ENCODE measurements around the gene METTL1.

Gene METTL1

DNA sequence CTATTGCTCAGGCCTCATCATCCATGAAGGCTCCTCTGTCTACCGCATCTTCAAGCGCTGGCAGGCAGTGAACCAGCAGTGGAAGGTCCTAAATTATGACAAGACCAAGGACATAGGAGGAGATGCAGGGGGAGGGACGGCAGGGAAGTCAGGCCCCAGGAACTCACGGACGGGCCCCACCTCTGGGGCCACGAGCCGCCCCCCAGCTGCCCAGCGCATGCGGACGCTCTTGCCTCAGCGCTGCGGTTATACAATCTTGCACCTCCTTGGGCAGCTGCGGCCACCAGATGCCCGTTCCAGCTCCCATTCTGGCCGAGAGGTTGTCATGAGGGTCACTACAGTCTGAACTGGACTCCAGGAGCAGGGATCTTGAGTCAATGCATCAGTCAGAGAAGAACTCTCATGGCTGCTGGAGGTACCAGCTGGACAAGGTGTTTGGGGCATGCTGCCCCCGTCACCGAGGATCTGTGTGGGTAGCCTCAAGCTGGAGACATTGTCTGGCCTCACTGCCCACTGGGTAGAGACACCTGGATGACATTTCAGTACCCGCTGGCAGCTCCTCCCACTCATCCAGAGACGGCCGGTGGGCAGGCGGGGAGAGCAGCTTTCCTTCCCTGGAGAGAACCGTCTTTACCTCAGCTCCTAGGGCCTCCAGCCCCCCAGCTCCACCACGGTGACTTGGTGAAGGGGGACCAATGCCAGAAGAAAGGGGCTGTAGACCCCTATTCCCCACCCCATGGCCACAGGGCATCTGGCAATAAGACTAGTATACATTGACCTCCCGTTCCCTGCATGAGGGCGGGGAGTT is 13.1 kb downstream of the METTL1 start:
- Mint-ChIP-seq H3K27me3 (peaks cover 16% of the 10 kb centered on the region), H3K4me3 (no peak overlapping the region), H3K36me3 (ENCODE audit: low read depth) (peaks cover 32% of the 10 kb centered on the region), H3K27ac (no peak overlapping the region), H3K4me1 (ENCODE audit: low read depth) (peaks cover 52% of the 10 kb centered on the region), H3K9me3 (no peaks in the 10 kb centered on the region)
- intact Hi-C loops (cut with micrococcal nuclease) = no loop called here

DNA sequence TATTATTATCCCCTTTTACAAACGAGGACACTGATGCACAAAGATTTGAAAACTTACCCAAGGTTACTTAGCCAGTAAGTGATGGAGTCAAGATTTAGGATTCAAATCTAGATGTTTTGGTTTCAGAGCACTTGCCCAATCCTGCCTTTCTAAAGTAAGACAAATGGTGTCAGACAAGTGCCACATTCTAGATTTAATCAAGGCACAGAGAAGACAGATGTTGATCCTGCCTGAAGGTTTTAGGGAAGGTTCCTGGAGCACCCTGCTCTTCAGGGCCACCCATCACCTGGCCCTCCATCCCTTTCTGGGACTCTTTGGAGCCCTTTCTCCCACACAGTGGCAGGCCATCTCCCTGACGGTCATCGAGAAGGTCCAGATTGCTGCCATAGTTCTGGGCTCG is 14.1 kb downstream of the METTL1 start:
- Mint-ChIP-seq H3K27ac (no peak overlapping the region), H3K27me3 (peaks cover 7% of the 10 kb centered on the region), H3K4me1 (ENCODE audit: low read depth) (peaks cover 62% of the 10 kb centered on the region), H3K4me3 (no peak overlapping the region), H3K9me3 (no peaks in the 10 kb centered on the region), H3K36me3 (ENCODE audit: low read depth) (peaks cover 32% of the 10 kb centered on the region)
- intact Hi-C loops (cut with micrococcal nuclease) = loop anchor here (2.0 kb wide), 1 partner anchor 15 kb away; the partner anchor contains the start of genes EEF1AKMT3 and METTL1

DNA sequence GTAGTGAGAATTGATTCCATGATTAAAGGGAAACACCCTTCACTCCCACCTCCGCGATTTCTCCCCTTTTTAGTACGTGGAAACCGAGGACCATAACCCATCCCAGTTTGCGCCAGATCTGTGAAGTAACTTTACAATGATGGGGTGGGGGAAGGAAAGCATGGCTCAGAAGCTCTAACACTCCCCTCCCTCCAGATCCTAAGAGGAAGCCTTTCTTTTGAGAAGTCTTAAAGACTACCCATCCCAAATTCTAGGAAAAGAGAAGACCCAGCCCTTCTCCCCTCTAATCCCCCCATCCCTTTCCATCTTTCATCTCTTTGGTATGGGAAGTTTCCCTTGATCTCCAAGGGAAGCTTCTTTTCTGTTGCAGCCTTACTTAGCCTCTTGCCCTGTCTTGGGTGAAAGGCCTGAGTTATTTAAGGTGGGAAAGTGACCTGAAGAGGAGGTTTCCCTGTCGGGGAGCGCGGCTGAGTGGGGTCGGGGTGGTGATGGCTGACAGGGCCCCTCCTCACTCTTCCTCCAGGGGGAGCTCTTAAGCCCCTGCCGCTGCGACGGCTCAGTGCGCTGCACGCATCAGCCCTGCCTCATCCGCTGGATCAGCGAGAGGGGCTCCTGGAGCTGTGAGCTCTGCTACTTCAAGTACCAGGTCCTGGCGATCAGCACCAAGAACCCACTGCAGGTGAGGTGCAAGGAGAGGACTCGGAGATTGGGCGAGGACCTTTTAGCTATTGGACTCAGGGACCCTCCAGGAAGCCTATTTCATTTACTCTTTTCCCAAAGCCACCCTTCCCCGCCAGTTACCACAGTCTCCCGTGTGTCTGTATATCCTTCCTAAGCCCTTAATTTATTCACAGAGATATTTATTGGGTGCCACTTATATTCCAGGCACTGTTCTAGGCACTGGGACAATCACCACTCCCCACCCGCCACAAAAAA is 15.2 kb downstream of the METTL1 start:
- Mint-ChIP-seq H3K9me3 (no peaks in the 10 kb centered on the region), H3K4me1 (ENCODE audit: low read depth) (peaks cover 70% of the 10 kb centered on the region), H3K4me3 (peak overlapping the region; percentile 78), H3K27me3 (peaks cover 7% of the 10 kb centered on the region), H3K27ac (peak overlapping the region; percentile 84), H3K36me3 (ENCODE audit: low read depth) (peaks cover 37% of the 10 kb centered on the region)
- intact Hi-C loops (cut with micrococcal nuclease) = loop anchor here (2.0 kb wide), 1 partner anchor 16 kb away; the partner anchor contains the start of genes EEF1AKMT3 and METTL1

DNA sequence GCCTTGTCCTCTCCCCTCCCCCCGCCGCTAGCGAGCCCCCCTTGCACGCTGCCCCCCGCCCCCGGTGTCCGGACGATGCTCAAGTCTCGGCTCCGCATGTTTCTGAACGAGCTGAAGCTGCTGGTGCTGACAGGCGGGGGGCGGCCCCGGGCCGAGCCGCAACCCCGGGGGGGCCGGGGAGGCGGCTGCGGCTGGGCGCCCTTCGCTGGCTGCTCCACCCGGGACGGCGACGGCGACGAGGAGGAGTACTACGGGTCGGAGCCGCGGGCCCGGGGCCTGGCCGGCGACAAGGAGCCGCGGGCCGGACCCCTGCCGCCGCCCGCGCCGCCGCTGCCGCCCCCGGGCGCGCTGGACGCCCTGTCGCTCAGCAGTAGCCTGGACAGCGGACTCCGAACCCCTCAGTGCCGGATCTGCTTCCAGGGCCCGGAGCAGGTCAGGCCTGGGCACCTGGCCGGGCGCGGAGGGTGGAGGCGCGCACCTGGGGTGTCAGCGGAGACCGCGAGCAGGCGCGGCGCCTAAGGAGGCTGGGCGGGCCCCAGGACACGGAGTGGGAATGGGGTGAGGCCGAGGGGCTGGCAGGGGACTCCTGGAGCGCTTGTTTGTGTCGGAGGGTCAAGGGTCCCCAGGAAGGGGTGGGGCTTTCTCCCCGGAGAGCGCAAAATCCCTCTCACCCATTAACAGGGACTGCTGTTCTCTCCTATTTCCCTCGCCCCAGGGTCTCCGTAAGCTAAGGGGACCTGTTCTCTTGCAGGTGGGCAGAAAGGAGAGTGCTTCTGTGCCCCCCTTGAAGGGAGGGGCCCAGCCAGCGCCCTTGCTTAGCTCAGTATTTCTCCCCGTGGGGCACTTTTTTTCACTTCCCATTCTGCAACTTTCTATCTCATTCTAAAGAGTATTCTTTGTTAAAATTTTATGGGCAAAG is 16.2 kb downstream of the METTL1 start:
- intact Hi-C loops (cut with micrococcal nuclease) = loop anchor here (2.0 kb wide), 1 partner anchor 17 kb away; the partner anchor contains the start of genes EEF1AKMT3 and METTL1

DNA sequence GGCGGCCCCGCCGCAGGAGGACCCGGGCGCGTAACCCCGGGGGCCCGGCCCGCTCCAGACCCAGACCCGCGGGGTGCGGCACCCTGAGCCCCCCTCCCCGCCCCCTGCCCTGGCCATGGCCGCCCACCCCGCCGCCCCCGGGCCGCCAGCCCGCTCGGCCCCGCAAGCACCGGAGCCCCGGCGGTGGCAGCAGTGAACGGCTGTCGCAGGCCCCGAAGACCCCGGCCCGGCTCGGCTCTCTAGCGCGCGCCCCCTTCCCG is 16.8 kb downstream of the METTL1 start:
- peaks cover 74% of the 10 kb centered on the region for H3K4me1 Mint-ChIP-seq (ENCODE audit: low read depth)
- H3K36me3 Mint-ChIP-seq (ENCODE audit: low read depth) = peaks cover 52% of the 10 kb centered on the region
- H3K27ac Mint-ChIP-seq = no peak overlapping the region
- H3K4me3 Mint-ChIP-seq = peak overlapping the region; percentile 78
- intact Hi-C loops (cut with micrococcal nuclease) = no loop called here
- no peaks in the 10 kb centered on the region for H3K9me3 Mint-ChIP-seq
- H3K27me3 Mint-ChIP-seq = peaks cover 7% of the 10 kb centered on the region

More for the DNA sequence above, 16.2 kb downstream of the METTL1 start:
- Mint-ChIP-seq H3K4me1 (ENCODE audit: low read depth) (peaks cover 74% of the 10 kb centered on the region), H3K36me3 (ENCODE audit: low read depth) (peaks cover 47% of the 10 kb centered on the region), H3K9me3 (no peaks in the 10 kb centered on the region), H3K27ac (peak overlapping the region; percentile 84), H3K4me3 (peak overlapping the region; percentile 78), H3K27me3 (peaks cover 7% of the 10 kb centered on the region)

DNA sequence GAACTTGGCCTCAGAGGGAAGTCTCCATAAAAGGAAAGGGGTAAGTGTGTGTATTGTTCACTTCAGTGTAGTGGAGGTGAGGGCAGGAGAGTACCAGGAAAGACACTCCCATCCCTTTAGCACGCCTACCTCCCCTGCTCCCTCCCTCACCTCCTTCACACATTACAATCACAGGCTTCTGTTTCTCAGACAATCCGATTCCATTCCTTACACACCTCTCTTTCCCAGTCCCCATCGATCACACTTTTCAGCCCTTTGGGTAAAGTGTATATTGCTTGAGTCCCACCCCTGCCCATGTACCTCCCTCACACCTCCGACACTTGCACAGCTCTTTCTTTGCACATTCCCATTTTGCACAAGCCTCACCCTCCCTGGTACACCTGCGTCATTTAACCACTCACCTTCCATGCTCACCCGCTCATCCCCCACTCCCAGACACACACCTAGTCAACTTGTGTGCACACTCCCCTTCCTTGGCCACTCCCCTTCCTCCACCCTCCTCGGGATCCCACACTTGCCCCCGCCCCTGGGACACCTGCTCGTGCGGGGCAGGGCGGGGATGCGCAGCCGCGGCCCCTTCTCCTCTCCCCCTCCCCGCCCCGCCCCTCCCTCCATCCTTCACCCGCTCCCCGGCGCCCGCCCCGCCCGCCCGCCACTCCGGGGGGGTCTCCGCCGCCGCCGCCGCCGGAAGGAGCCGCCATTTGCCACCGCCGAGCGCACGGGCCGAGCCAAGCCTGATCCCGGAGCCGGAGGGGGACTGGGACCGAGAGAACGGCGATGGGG is 17.3 kb downstream of the METTL1 start, which contains the start of gene MARCHF9:
Gene MARCHF9 (plus strand): TSS at position 693 of the 783 bp plus-strand sequence. CDS start 426 bp downstream, outside the sequence.
- Mint-ChIP-seq H3K36me3 (ENCODE audit: low read depth) (peaks cover 53% of the 10 kb centered on the region), H3K27me3 (peaks cover 7% of the 10 kb centered on the region), H3K4me1 (ENCODE audit: low read depth) (peaks cover 69% of the 10 kb centered on the region), H3K9me3 (no peaks in the 10 kb centered on the region), H3K4me3 (peak within 1 kb of the TSS; percentile 78), H3K27ac (peak within 1 kb of the TSS; percentile 84)
- intact Hi-C loops (cut with micrococcal nuclease) = loop anchor here (5.0 kb wide), 1 partner anchor 207 kb away; the partner anchor contains the start of gene DCTN2

DNA sequence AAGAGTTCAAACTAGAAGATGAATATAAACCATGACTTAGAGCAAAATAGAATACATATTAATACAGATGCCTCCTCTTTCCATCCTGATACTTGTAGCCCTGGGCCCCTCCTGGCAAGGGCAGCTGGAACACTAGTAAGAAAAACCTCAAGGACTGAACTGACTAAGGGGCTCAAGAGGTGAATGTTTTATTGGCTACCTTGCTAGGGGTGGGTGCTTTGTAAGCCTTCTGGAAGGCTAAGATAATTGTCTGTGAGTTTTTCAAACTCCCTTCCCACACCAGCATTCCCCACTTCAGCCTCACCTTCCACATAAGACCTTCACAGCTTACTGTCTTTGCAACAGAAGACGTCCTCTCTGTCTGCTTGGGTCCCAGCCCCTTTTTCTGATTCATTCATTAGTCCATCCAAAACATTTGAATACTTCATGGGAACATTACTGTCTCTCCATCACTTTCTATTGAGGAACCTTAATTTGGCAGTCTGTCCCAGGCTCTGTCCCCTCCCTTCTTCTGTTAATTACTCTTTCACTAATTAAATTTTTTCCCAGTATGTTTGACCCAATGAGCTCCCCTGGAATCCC is 18.1 kb downstream of the METTL1 start:
- peak overlapping the region; percentile 74 for H3K4me3 Mint-ChIP-seq
- H3K27ac Mint-ChIP-seq = peak overlapping the region; percentile 83
- peaks cover 7% of the 10 kb centered on the region for H3K27me3 Mint-ChIP-seq
- H3K36me3 Mint-ChIP-seq (ENCODE audit: low read depth) = peaks cover 53% of the 10 kb centered on the region
- H3K4me1 Mint-ChIP-seq (ENCODE audit: low read depth) = peaks cover 69% of the 10 kb centered on the region
- H3K9me3 Mint-ChIP-seq = no peaks in the 10 kb centered on the region
- intact Hi-C loops (cut with micrococcal nuclease) = loop anchor here (2.0 to 5.0 kb wide), 2 partner anchors 61 to 207 kb away; partner anchors contain the start of gene DCTN2

DNA sequence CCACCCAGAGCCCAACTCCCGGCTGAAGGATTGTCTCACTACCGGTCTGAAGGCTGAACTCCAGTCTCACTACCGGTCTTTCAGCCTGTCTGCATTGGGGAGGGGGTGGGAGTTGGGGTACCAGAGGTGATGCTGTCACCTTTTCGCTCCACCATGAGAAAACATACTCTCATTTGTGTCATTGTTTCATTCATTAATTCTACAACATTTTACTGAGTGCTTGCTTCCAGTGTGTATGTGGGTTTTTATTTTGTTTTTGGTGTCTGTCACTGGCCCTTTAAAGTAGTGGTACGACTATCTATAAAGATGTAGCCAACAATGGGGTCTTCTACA is 19.3 kb downstream of the METTL1 start:
- Mint-ChIP-seq H3K27me3 (peaks cover 7% of the 10 kb centered on the region), H3K4me1 (ENCODE audit: low read depth) (peaks cover 63% of the 10 kb centered on the region), H3K27ac (peak overlapping the region; percentile 83), H3K9me3 (no peaks in the 10 kb centered on the region), H3K36me3 (ENCODE audit: low read depth) (peaks cover 53% of the 10 kb centered on the region), H3K4me3 (peak overlapping the region; percentile 81)
- intact Hi-C loops (cut with micrococcal nuclease) = loop anchor here (2.0 to 5.0 kb wide), 2 partner anchors 60 to 205 kb away; partner anchors contain the start of gene DCTN2

DNA sequence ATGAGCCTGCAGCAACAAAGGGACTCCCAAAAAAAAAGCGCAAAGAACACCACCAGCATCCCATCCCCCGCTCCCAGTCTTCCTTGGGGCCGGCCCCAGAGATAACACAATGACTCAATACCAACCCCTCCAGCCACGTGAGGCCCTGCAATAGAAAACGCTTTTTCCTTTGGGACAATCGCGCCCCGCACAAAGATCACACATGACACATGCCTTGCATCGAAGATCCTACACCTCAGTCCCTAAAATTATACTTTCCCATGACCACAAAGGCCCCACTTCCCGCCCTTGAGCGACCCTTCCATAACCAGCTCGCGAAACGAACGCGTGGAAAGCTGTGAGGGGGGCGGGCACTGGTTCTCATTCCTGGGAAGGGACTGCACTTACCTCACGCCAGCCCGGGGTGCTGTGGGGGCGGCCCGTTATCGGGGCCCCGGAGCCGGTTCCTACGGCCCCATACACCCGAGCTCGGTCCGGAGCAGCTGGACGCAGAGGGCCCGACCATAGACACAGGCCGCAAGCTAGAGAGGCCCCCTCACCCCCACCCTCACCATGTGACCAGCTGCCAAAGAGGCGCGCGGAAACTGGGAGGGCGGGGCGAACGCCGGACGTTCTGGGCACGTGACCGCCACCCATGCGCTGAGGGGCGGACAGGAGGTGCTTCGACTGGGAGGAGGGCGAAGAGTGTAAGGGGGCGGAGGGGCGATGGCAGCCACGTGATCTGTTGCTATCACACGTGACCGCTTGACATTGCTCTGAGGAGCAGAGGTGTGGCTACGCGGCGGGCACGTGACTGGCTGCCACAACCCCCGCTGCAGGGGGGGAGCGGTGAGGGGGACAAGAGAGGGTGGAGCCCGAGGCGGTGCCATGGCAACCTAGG is 19.9 kb downstream of the METTL1 start, which contains the start of gene CDK4:
Gene CDK4 (minus strand): TSS at position 523 of the 880 bp plus-strand sequence. CDS start 593 bp downstream, outside the sequence.
- Mint-ChIP-seq H3K36me3 (ENCODE audit: low read depth) (peaks cover 55% of the 10 kb centered on the region), H3K27ac (peak within 1 kb of the TSS; percentile 83), H3K4me3 (peak within 1 kb of the TSS; percentile 81), H3K9me3 (no peaks in the 10 kb centered on the region), H3K4me1 (ENCODE audit: low read depth) (peaks cover 64% of the 10 kb centered on the region), H3K27me3 (peaks cover 7% of the 10 kb centered on the region)
- intact Hi-C loops (cut with micrococcal nuclease) = loop anchor here (2.0 to 5.0 kb wide), 2 partner anchors 59 to 205 kb away; partner anchors contain the start of gene DCTN2

DNA sequence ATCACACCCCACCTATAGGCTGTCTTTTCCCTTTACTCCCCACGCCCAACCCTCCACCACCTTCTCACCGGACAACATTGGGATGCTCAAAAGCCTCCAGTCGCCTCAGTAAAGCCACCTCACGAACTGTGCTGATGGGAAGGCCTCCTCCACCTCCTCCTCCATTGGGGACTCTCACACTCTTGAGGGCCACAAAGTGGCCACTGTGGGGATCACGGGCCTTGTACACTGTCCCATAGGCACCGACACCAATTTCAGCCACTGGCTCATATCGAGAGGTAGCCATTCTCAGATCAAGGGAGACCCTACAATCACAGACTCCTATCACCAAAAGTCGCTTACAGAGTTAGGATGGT is 20.5 kb downstream of the METTL1 start:
- Mint-ChIP-seq H3K9me3 (no peaks in the 10 kb centered on the region), H3K4me3 (peak overlapping the region; percentile 81), H3K36me3 (ENCODE audit: low read depth) (peaks cover 56% of the 10 kb centered on the region), H3K27me3 (peaks cover 7% of the 10 kb centered on the region), H3K27ac (peak overlapping the region; percentile 83), H3K4me1 (ENCODE audit: low read depth) (peaks cover 64% of the 10 kb centered on the region)
- intact Hi-C loops (cut with micrococcal nuclease) = loop anchor here (5.0 kb wide), 1 partner anchor 204 kb away; the partner anchor contains the start of gene DCTN2

Measured in dendritic cell treated with granulocyte-macrophage colony-stimulating factor and Interleukin-4, amounts not matched to agents 40 ng/mL and 50 ng/mL, for 4 days (primary cell).